Lung (tissue), 12 donors: Measurements from ENCODE around the gene PDXK. TPM values are rescaled to one million over a fixed set of nuclear protein-coding genes. Genes with fewer than 3 reads are reported as not detected.

ENCODE experiments used
- ATAC-seq: fragments of 200-7000 bp; cut with Tn5 transposase; one replicate; pipeline ENCODE4 v1.9.1; 2020; ENCODE audit warnings: moderate number of reproducible peaks; ENCODE audit not compliant: insufficient read depth, low FRiP score
- DNase-seq, 3 donors: peaks; one replicate each; pipeline ENCODE4 v3.0.0-alpha.2; 2013 to 2017
- H3K27ac ChIP-seq, 2 donors: one replicate each; pipeline ENCODE4 v1.5.1; 2013; ENCODE audit warnings: mild to moderate bottlenecking in 2 of 2, moderate library complexity in 2 of 2, control low read depth in 1 of 2, inconsistent platforms in 1 of 2, low read depth in 1 of 2, low read length in 1 of 2
- H3K27me3 ChIP-seq, 3 donors: one replicate each; pipeline ENCODE4 v1.5.1; 2013; ENCODE audit warnings: low read length in 2 of 3; ENCODE audit not compliant: control insufficient read depth in 3 of 3, insufficient read depth in 3 of 3
- H3K36me3 ChIP-seq, 4 donors: one replicate each; pipeline ENCODE4 v1.5.1; 2013; ENCODE audit warnings: low read length in 4 of 4, mild to moderate bottlenecking in 1 of 4, moderate library complexity in 1 of 4; ENCODE audit not compliant: control insufficient read depth in 4 of 4, insufficient read depth in 4 of 4
- H3K4me1 ChIP-seq, 5 donors: one replicate each; pipeline ENCODE4 v1.5.1; 2013; ENCODE audit warnings: low read length in 5 of 5, mild to moderate bottlenecking in 2 of 5, moderate library complexity in 1 of 5; ENCODE audit not compliant: control insufficient read depth in 5 of 5, insufficient read depth in 5 of 5
- H3K4me3 ChIP-seq: one replicate; pipeline ENCODE4 v1.5.1; 2013; ENCODE audit warnings: mild to moderate bottlenecking, control low read depth, moderate library complexity
- H3K9ac ChIP-seq, 2 donors: one replicate each; pipeline ENCODE4 v1.5.1; 2013; ENCODE audit warnings: low read length in 2 of 2, control low read depth in 1 of 2; ENCODE audit not compliant: insufficient read depth in 1 of 2
- H3K9me3 ChIP-seq, 4 donors: one replicate each; pipeline ENCODE4 v1.5.1; 2013; ENCODE audit warnings: low read length in 3 of 4, mild to moderate bottlenecking in 1 of 4, moderate library complexity in 1 of 4; ENCODE audit not compliant: control insufficient read depth in 4 of 4, insufficient read depth in 3 of 4
- CTCF ChIP-seq: IDR thresholded peaks from 2 replicates; pipeline ENCODE4 v1.5.1; 2012; ENCODE audit warnings: mild to moderate bottlenecking; ENCODE audit errors: control extremely low read depth, extremely low read depth
- WGBS, 2 donors: extraction: QIAGEN DNeasy Blood & Tissue Kit; methylation state at CpG; one replicate each; pipeline ENCODE4 v1.1.7; 2013; 5-methylcytosine and 5-hydroxymethylcytosine counted together
- polyA plus RNA-seq, 2 donors: library from polyadenylated mRNA; stranded (reverse); fragments of 200-250 nt; gene quantifications; one replicate each; pipeline ENCODE4 v1.2.1, GENCODE V29; 2013
- total RNA-seq, 2 donors: library from RNA; depleted of rRNA in 1 of 2; stranded (reverse); fragments of >200 nt in 1 of 2; gene quantifications; one replicate each; pipeline ENCODE4 v1.2.1, GENCODE V29; 2014 to 2021
- donor health status: control.
- donor health status: control.
- donor health status: Bipolar disorder and iron deficiency.
- donor health status: healthy.
- donor health status: DM: yes; HTN: yes; CAD: no.

PDXK gene
- total and polyA plus RNA-seq, 4 donors, result 62.7 to 276 (median 157) TPM

- ATAC-seq, result no peak
- Histone ChIP-seq H3K36me3 (peaks cover 0 to 12% (median 6%) of the 10 kb centered on the region in 4 donors), H3K9ac (no peak overlapping the region), H3K9me3 (no peaks in the 10 kb centered on the region), H3K4me1 (peaks cover 0 to 9% (median 0%) of the 10 kb centered on the region in 5 donors), H3K27ac (no peak overlapping the region), H3K27me3 (no peaks in the 10 kb centered on the region), H3K4me3 (no peak overlapping the region)
- no peak for DNase-seq
- WGBS, 2 donors, result 94 to 97% methylated on average over 11 of the region's 11 CpGs
- no peak for TF ChIP-seq CTCF
Observed at GRCh38 chr21:43769325-43769958, 50.5 kb downstream of the PDXK start.

GRCh38 chr21:43770066-43770655, 51.2 kb downstream of the PDXK start:
- Histone ChIP-seq H3K27ac (no peak overlapping the region), H3K27me3 (no peaks in the 10 kb centered on the region), H3K9ac (no peak overlapping the region), H3K36me3 (peaks cover 0 to 12% (median 6%) of the 10 kb centered on the region in 4 donors), H3K4me1 (peaks cover 0 to 11% (median 4%) of the 10 kb centered on the region in 5 donors), H3K9me3 (no peaks in the 10 kb centered on the region), H3K4me3 (no peak overlapping the region)
- no peak for ATAC-seq
- TF ChIP-seq CTCF, result no peak
- 92 to 93% methylated on average over 21 of the region's 21 CpGs for WGBS, 2 donors
- DNase-seq, result no peak

GRCh38 chr21:43771199-43771675, 52.3 kb downstream of the PDXK start:
- Histone ChIP-seq H3K4me3 (no peak overlapping the region), H3K9me3 (no peaks in the 10 kb centered on the region), H3K9ac (no peak overlapping the region), H3K36me3 (peaks cover 0 to 12% (median 6%) of the 10 kb centered on the region in 4 donors), H3K27ac (peak overlapping the region in 1 of 2 donors; percentile 21), H3K27me3 (no peaks in the 10 kb centered on the region), H3K4me1 (peaks cover 0 to 11% (median 9%) of the 10 kb centered on the region in 5 donors)
- ATAC-seq, result no peak
- 77 to 83% methylated on average over 13 of the region's 13 CpGs for WGBS, 2 donors
- DNase-seq, result no peak
- TF ChIP-seq CTCF, result no peak
